HFF-Myc (cell line): Measurements from ENCODE around the gene TRIML2.
"Not testable (repeated sequence)": the region's sequence is repeated elsewhere in the genome, so short reads cannot be mapped to it uniquely, and the experiment has no call there.

Experiments used
- DNase-seq: peaks from one replicate; pipeline ENCODE4 v3.0.0-alpha.2; 2011; ENCODE audit warnings: low read depth; ENCODE audit errors: extremely low read depth
- H3K4me3 ChIP-seq: replicated peaks from 2 replicates; pipeline ENCODE4 v1.5.1; 2011; ENCODE audit warnings: low read depth, mild to moderate bottlenecking, control low read depth, low read length
- TF ChIP-seq, protein P1 (sequence below): IDR thresholded peaks from 2 replicates; pipeline ENCODE4 v1.5.1; 2012; ENCODE audit warnings: mild to moderate bottlenecking, low read depth, low read length, control low read depth; ENCODE audit errors: missing control alignments

Gene TRIML2

DNA sequence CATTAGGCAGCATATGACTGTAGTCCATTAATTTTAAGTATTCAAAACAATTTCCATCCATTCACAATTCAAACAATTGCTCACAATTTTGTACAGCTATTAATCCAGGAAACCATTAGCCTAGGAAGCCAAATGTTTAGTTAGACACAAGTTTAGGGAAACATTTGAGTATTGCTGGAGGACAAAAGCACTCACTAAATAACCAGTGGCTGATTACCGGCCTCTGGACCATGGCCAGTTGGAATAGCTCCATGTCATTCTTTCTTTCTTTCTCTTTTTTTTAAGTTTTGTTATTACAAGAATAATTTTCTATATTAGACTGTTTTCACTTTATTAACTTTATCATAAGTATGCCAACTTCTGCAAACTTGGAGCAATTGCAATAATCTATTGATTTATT, 31.3 kb downstream of the TRIML2 start:
- no peak overlapping the region for H3K4me3 ChIP-seq
- TF ChIP-seq, protein P1, sequence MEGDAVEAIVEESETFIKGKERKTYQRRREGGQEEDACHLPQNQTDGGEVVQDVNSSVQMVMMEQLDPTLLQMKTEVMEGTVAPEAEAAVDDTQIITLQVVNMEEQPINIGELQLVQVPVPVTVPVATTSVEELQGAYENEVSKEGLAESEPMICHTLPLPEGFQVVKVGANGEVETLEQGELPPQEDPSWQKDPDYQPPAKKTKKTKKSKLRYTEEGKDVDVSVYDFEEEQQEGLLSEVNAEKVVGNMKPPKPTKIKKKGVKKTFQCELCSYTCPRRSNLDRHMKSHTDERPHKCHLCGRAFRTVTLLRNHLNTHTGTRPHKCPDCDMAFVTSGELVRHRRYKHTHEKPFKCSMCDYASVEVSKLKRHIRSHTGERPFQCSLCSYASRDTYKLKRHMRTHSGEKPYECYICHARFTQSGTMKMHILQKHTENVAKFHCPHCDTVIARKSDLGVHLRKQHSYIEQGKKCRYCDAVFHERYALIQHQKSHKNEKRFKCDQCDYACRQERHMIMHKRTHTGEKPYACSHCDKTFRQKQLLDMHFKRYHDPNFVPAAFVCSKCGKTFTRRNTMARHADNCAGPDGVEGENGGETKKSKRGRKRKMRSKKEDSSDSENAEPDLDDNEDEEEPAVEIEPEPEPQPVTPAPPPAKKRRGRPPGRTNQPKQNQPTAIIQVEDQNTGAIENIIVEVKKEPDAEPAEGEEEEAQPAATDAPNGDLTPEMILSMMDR, result no peak
- no peak for DNase-seq

DNA sequence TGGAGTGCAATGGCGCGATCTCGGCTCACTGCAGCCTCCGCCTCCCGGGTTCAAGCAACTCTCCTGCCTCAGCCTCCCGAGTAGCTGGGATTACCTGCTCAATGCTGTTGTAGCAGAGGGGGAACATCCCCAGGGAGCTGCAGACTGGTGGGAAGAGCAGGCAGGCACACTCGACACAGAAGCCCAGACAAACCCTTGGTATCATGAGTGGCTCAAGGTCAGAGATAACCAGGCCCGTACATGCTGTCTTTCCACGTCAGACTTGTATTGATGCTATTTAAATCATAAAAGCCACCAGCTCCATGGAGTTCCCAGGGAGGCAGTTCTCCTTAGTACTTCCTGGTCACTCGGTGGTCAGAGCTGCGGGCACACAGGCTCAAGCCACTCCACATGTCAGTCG, 33.2 kb downstream of the TRIML2 start:
- no peak for DNase-seq
- TF ChIP-seq, protein P1, result no peak
- no peak overlapping the region for H3K4me3 ChIP-seq

DNA sequence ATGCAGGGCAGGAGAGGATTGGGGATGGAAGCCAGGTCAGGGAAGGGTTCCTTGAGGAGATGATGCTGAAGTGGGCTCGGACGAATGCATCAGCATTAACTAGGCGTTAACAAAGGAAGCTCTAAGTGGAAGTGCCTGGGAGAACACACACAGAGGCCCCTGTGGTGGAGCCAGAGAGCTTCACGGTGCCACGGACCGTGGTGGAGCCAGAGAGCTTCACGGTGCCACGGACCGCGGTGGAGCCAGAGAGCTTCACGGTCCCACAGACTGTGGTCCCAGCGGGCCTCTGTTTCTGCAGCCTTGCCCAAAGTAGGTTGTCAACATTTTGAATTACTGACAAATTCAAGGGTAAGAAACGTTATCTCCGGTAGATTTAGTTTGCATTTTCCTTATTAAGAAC, 48.3 kb downstream of the TRIML2 start:
- TF ChIP-seq, protein P1, result no peak
- H3K4me3 ChIP-seq, result no peak overlapping the region
- DNase-seq, result no peak

DNA sequence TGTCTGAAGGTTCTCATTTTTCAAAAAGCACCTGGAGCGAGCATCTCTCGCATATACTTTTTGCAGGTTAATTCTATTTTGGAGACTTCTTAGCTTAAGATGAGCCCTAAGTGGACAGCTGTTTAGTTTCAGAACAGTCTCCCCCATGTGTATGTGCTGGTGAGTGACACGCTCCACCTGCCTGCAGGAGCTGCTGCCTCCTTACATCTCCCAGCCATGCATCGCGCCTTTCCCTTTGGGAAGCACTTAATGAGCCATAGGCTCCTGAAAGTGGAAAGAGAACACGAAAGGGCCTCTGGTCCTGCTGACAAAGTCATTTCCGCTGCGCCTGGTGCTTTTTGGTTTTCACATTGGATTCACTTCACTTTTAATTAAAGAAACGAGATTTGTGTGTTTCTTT, 56.1 kb downstream of the TRIML2 start:
- no peak overlapping the region for H3K4me3 ChIP-seq
- DNase-seq, result no peak
- TF ChIP-seq, protein P1, result no peak

DNA sequence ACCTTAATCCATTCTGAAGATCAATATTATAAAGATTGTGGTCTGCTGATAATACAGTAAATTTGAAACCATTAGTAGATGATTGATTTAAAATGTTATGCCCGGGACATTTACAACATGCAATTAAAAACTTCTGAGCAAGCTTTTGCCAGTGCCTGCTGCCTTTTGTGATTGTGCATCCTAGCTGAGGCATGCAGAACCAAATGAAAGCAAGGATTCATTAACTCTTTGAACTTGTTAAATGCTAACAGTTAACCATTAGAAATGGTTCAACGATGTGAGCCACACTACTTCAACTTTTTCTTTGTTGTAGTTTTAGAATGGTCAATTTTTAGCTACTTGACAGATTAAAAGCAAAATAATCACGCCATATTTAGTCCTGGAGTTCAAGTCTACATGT, 62.7 kb downstream of the TRIML2 start:
- no peak overlapping the region for H3K4me3 ChIP-seq
- TF ChIP-seq, protein P1, result no peak
- DNase-seq, result no peak

DNA sequence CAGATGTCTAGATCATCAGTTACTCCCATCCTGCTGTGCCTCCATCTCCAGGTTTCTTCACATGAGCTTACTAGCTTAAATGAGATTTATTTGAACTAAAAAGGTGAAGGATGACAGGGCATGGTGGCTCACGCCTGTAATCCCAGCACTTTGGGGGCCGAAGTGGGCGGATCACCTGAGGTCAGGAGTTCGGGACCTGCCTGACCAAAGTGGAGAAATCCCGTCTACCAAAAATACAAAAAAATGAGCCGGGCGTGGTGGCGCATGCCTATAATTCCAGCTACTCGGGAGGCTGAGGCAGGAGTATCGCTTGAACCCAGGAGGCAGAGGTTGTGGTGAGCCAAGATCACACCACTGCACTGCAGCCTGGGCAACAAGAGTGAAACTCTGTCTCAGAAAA, 63.9 kb downstream of the TRIML2 start:
- H3K4me3 ChIP-seq, DNase-seq: not testable (repeated sequence)

DNA sequence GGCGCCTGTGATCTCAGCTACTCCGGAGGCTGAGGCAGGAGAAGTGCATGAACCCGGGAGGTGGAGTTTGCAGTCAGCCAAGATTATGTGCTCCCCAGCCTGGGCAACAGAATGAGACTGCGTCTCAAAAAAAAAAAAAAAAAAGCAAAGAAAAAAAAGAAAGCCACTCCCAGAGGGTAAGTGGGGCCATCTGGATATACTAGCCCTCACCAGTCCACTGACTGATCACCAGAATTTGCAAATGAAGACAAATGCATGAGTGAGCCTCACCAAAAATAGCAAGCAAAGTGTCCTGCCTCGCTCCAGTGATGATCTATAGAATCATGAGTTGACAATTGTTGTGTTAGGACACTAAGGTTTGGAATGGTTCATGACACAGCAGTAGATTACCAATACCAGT, 66.2 kb downstream of the TRIML2 start:
- TF ChIP-seq, protein P1, result no peak
- DNase-seq, result no peak

More for the DNA sequence above, 66.2 kb downstream of the TRIML2 start:
- H3K4me3 ChIP-seq, result no peak overlapping the region
